HEK293T (cell line): Measurements from ENCODE around the gene SEC22B.
"Not testable (repeated sequence)": the region's sequence is repeated elsewhere in the genome, so short reads cannot be mapped to it uniquely, and the experiment has no call there.

Source experiments
- CTCF ChIA-PET: fragments of 350-600 bp; formaldehyde crosslinking; extraction: SDS; loops from one replicate; lab custom pipeline; 2021; ENCODE audit warnings: antibody characterized with exemption, inconsistent platforms; lab: Yijun Ruan, JAX
- POLR2A ChIA-PET: fragments of 350-600 bp; formaldehyde crosslinking; extraction: SDS; loops from one replicate; lab custom pipeline; 2020; ENCODE audit warnings: antibody characterized with exemption, inconsistent platforms; lab: Yijun Ruan, JAX
- DNase-seq: peaks from one replicate; pipeline ENCODE4 v3.0.0; 2012; ENCODE audit warnings: mixed read lengths; ENCODE audit errors: extremely low spot score
- ARNT ChIP-seq: fragments of 450-650 bp; IDR thresholded peaks from 2 replicates; pipeline ENCODE4 v1.6.1; 2017; ENCODE audit warnings: mild to moderate bottlenecking
- BHLHE40 ChIP-seq: fragments of 450-650 bp; IDR thresholded peaks from 2 replicates; pipeline ENCODE4 v1.6.1; 2016; ENCODE audit warnings: mild to moderate bottlenecking, moderate library complexity, borderline replicate concordance
- CTBP1 ChIP-seq: fragments of 450-650 bp; IDR thresholded peaks from 2 replicates; pipeline ENCODE4 v1.6.1; 2016; ENCODE audit warnings: borderline replicate concordance
- ELF4 ChIP-seq: fragments of 450-650 bp; IDR thresholded peaks from 2 replicates; pipeline ENCODE4 v1.6.1; 2017; ENCODE audit warnings: antibody characterized with exemption
- FOXA1 ChIP-seq: fragments of 450-650 bp; IDR thresholded peaks from 2 replicates; pipeline ENCODE4 v1.6.1; 2016; ENCODE audit warnings: mild to moderate bottlenecking
- FOXK2 ChIP-seq: fragments of 450-650 bp; IDR thresholded peaks from 2 replicates; pipeline ENCODE4 v1.6.1; 2016; ENCODE audit warnings: mild to moderate bottlenecking
- FOXM1 ChIP-seq: fragments of 450-650 bp; IDR thresholded peaks from 2 replicates; pipeline ENCODE4 v1.6.1; 2017; ENCODE audit warnings: mild to moderate bottlenecking, borderline replicate concordance
- HDGF ChIP-seq: fragments of 450-650 bp; IDR thresholded peaks from 2 replicates; pipeline ENCODE4 v1.6.1; 2017; ENCODE audit warnings: antibody characterized with exemption, borderline replicate concordance
- L3MBTL2 ChIP-seq: fragments of 450-650 bp; conservative IDR thresholded peaks from 2 replicates; pipeline ENCODE4 v1.6.1; 2016; ENCODE audit warnings: mild to moderate bottlenecking
- LEF1 ChIP-seq: fragments of 450-650 bp; IDR thresholded peaks from 2 replicates; pipeline ENCODE4 v1.6.1; 2017; ENCODE audit warnings: mild to moderate bottlenecking, borderline replicate concordance
- NFRKB ChIP-seq: fragments of 450-650 bp; IDR thresholded peaks from 2 replicates; pipeline ENCODE4 v1.6.1; 2016; ENCODE audit warnings: mild to moderate bottlenecking, moderate library complexity
- PKNOX1 ChIP-seq: fragments of 450-650 bp; IDR thresholded peaks from 2 replicates; pipeline ENCODE4 v1.6.1; 2016
- SP1 ChIP-seq: fragments of 450-650 bp; IDR thresholded peaks from 2 replicates; pipeline ENCODE4 v1.6.1; 2017
- SUZ12 ChIP-seq: fragments of 450-650 bp; IDR thresholded peaks from 2 replicates; pipeline ENCODE4 v1.6.1; 2016; ENCODE audit warnings: mild to moderate bottlenecking
- TARDBP ChIP-seq: fragments of 450-650 bp; IDR thresholded peaks from 2 replicates; pipeline ENCODE4 v1.6.1; 2016
- ZNF384 ChIP-seq: fragments of 450-650 bp; IDR thresholded peaks from 2 replicates; pipeline ENCODE4 v1.6.1; 2016

Gene SEC22B

GRCh38 chr1:120178799-120179756 is 2.8 kb upstream of the SEC22B start:
- CTCF ChIA-PET, result no interaction called here
- peak; percentile 4 for DNase-seq
- POLR2A ChIA-PET, result interaction anchor here (1.0 kb wide), 1 partner anchor 467 kb away, joined by 5 read pairs; the partner anchor contains the start of gene PHGDH
- TF ChIP-seq SUZ12, result no peak
- TF ChIP-seq L3MBTL2, result no peak
- TF ChIP-seq LEF1, result no peak
- TF ChIP-seq ARNT, result no peak
- TF ChIP-seq PKNOX1, result no peak
- no peak for TF ChIP-seq BHLHE40
- no peak for TF ChIP-seq SP1
- no peak for TF ChIP-seq NFRKB
- no peak for TF ChIP-seq FOXK2
- no peak for TF ChIP-seq FOXA1
- TF ChIP-seq HDGF, result no peak
- TF ChIP-seq ZNF384, result no peak
- no peak for TF ChIP-seq TARDBP
- TF ChIP-seq CTBP1, result no peak
- no peak for TF ChIP-seq ELF4
- TF ChIP-seq FOXM1, result no peak

- DNase-seq, POLR2A ChIA-PET: not testable (repeated sequence)
Measured at GRCh38 chr1:120178058-120178457, 1.7 kb upstream of the SEC22B start.

GRCh38 chr1:120175688-120176087 is 632 bp downstream of the SEC22B start:
- POLR2A ChIA-PET, result interaction anchor here (1.0 kb wide), 1 partner anchor 464 kb away, joined by 3 read pairs; the partner anchor contains the start of gene PHGDH
- CTCF ChIA-PET, result not testable (repeated sequence)
- DNase-seq, result peak; percentile 10

More at GRCh38 chr1:120178058-120178457, 1.7 kb upstream of the SEC22B start:
- CTCF ChIA-PET, result not testable (repeated sequence)

- POLR2A ChIA-PET, DNase-seq, CTCF ChIA-PET: not testable (repeated sequence)
Measured at GRCh38 chr1:120164761-120165160, 11.6 kb downstream of the SEC22B start.

GRCh38 chr1:120162015-120162414 is 14.3 kb downstream of the SEC22B start:
- CTCF ChIA-PET, POLR2A ChIA-PET, DNase-seq: not testable (repeated sequence)

- DNase-seq, CTCF ChIA-PET, POLR2A ChIA-PET: not testable (repeated sequence)
Measured at GRCh38 chr1:120158495-120158894, 17.8 kb downstream of the SEC22B start.

- CTCF ChIA-PET, POLR2A ChIA-PET, DNase-seq: not testable (repeated sequence)
Measured at GRCh38 chr1:120158086-120158485, 18.2 kb downstream of the SEC22B start.

- POLR2A ChIA-PET, CTCF ChIA-PET, DNase-seq: not testable (repeated sequence)
Measured at GRCh38 chr1:120150138-120150822, 26.0 kb downstream of the SEC22B start.

- DNase-seq, POLR2A ChIA-PET, CTCF ChIA-PET: not testable (repeated sequence)
Measured at GRCh38 chr1:120149420-120150059, 26.8 kb downstream of the SEC22B start.

- DNase-seq, CTCF ChIA-PET, POLR2A ChIA-PET: not testable (repeated sequence)
Measured at GRCh38 chr1:120145806-120146205, 30.5 kb downstream of the SEC22B start.

GRCh38 chr1:120144626-120145025 is 31.7 kb downstream of the SEC22B start:
- DNase-seq, POLR2A ChIA-PET, CTCF ChIA-PET: not testable (repeated sequence)

- POLR2A ChIA-PET, DNase-seq, CTCF ChIA-PET: not testable (repeated sequence)
Measured at GRCh38 chr1:120144169-120144568, 32.2 kb downstream of the SEC22B start.

- DNase-seq, CTCF ChIA-PET, POLR2A ChIA-PET: not testable (repeated sequence)
Measured at GRCh38 chr1:120143334-120143733, 33.0 kb downstream of the SEC22B start.
